NCI-H2196 treated with DMSO at 0.1 percent for 48 hours (cell line): ENCODE results near the gene TMEM86A.

Experiments used
- DNase-seq: peaks from one replicate; lab custom pipeline; 2025; ENCODE audit not compliant: unreplicated experiment; lab: John Stamatoyannopoulos, UW

TMEM86A gene

GRCh38 chr11:18754308-18754707 is 55.7 kb downstream of the TMEM86A start:
- no peak for DNase-seq
